ENCODE measurements around the gene SSBP4. TPM values are rescaled to one million over a fixed set of nuclear protein-coding genes. Genes with fewer than 3 reads are reported as not detected.
A peak's percentile ranks its signal among the peaks of the same experiment; 100 is the strongest.

Gene SSBP4
- total and polyA plus RNA-seq, 9 of the 15 experiments (the other 6 are each of a cell fraction or from before 2014, with no cell fraction given): 1.1 to 189 (median 39.0) TPM

DNA sequence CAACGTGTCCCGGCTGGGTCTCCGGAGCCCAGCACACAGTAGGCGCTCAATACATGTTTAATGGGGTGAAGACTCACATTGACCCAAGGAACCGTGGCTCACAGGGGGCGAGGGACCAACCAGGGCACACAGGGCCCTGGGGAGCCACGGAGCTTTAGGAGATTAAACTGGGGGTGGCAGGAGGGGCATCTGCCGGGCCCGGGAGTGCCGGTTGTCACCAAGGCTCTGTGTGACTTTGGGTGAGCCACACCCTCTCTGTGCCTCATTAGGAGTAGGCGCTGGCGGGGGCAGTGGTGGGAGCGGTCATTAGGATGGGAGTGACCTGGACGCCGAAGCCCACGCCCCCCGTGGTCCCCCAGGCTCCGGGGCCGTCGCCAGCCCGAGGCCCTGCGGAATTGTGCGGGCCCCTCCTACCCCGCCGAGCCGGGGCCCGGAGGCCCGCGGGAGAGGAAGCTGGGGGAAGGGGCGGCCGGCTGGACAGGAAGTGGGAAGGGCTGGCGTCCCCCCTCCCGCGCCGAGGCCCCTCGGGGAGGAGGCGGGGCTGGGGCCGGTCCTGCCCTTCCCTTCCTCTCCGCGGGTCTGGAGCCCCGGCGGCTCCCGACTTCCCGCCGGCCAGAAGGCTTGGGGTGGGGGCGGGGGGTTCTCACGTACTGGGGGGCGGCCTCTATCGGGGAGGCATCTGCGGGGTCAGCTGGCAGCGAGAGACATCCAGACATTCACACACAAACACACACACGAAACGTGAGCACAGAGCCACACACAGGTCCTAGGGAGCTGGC lies 1.8 kb upstream of the SSBP4 start (continued):
- no peak for TF ChIP-seq MCM2 (IDR thresholded peaks at IDR 0.05; ENCODE audit: low read depth)
- TF ChIP-seq CXXC5 (CRISPR knock-in tag; IDR thresholded peaks at IDR 0.05): peak; percentile 78
- TF ChIP-seq, protein P1, sequence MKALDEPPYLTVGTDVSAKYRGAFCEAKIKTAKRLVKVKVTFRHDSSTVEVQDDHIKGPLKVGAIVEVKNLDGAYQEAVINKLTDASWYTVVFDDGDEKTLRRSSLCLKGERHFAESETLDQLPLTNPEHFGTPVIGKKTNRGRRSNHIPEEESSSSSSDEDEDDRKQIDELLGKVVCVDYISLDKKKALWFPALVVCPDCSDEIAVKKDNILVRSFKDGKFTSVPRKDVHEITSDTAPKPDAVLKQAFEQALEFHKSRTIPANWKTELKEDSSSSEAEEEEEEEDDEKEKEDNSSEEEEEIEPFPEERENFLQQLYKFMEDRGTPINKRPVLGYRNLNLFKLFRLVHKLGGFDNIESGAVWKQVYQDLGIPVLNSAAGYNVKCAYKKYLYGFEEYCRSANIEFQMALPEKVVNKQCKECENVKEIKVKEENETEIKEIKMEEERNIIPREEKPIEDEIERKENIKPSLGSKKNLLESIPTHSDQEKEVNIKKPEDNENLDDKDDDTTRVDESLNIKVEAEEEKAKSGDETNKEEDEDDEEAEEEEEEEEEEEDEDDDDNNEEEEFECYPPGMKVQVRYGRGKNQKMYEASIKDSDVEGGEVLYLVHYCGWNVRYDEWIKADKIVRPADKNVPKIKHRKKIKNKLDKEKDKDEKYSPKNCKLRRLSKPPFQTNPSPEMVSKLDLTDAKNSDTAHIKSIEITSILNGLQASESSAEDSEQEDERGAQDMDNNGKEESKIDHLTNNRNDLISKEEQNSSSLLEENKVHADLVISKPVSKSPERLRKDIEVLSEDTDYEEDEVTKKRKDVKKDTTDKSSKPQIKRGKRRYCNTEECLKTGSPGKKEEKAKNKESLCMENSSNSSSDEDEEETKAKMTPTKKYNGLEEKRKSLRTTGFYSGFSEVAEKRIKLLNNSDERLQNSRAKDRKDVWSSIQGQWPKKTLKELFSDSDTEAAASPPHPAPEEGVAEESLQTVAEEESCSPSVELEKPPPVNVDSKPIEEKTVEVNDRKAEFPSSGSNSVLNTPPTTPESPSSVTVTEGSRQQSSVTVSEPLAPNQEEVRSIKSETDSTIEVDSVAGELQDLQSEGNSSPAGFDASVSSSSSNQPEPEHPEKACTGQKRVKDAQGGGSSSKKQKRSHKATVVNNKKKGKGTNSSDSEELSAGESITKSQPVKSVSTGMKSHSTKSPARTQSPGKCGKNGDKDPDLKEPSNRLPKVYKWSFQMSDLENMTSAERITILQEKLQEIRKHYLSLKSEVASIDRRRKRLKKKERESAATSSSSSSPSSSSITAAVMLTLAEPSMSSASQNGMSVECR (CRISPR knock-in tag; IDR thresholded peaks at IDR 0.05): peak; percentile 65; the same call in 1 of the 2 replicates
- no peak for TF ChIP-seq ZZZ3 (IDR thresholded peaks at IDR 0.05)
- TF ChIP-seq SREBF2 (CRISPR knock-in tag; IDR thresholded peaks at IDR 0.05): no peak
- no peak for TF ChIP-seq SLC30A9 (CRISPR knock-in tag; IDR thresholded peaks at IDR 0.05)
- no peak; the same call in 1 of the 2 replicates for TF ChIP-seq EGR1 (conservative IDR thresholded peaks at IDR 0.05)
- no peak for TF ChIP-seq ZNF589 (CRISPR knock-in tag; IDR thresholded peaks at IDR 0.05; ENCODE audit: low read depth)
- TF ChIP-seq L3MBTL2 (IDR thresholded peaks at IDR 0.05): peak; percentile 83
- no peak for TF ChIP-seq RAD21 (CRISPR knock-in tag; conservative IDR thresholded peaks at IDR 0.05 in 1 of 2, IDR thresholded peaks at IDR 0.05 in 1 of 2)
- TF ChIP-seq POLR3G (IDR thresholded peaks at IDR 0.05; ENCODE audit: extremely low read depth, insufficient read length, insufficient replicate concordance): no peak
- TF ChIP-seq ZNF174 (CRISPR knock-in tag; IDR thresholded peaks at IDR 0.05): no peak
- TF ChIP-seq, protein P2, sequence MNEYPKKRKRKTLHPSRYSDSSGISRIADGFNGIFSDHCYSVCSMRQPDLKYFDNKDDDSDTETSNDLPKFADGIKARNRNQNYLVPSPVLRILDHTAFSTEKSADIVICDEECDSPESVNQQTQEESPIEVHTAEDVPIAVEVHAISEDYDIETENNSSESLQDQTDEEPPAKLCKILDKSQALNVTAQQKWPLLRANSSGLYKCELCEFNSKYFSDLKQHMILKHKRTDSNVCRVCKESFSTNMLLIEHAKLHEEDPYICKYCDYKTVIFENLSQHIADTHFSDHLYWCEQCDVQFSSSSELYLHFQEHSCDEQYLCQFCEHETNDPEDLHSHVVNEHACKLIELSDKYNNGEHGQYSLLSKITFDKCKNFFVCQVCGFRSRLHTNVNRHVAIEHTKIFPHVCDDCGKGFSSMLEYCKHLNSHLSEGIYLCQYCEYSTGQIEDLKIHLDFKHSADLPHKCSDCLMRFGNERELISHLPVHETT (CRISPR knock-in tag; conservative IDR thresholded peaks at IDR 0.05 in 1 of 2, IDR thresholded peaks at IDR 0.05 in 1 of 2): peak in 1 of 2 experiments; percentile 96; a peak in 2 of 4 replicates
- no peak for TF ChIP-seq ZKSCAN3 (CRISPR knock-in tag; IDR thresholded peaks at IDR 0.05)
- TF ChIP-seq KHSRP (IDR thresholded peaks at IDR 0.05): no peak
- TF ChIP-seq GATAD2B (IDR thresholded peaks at IDR 0.05; ENCODE audit: borderline replicate concordance): peak; percentile 62; the same call in 1 of the 2 replicates
- TF ChIP-seq NFE2L1 (tag; IDR thresholded peaks at IDR 0.05; ENCODE audit: borderline replicate concordance, low read depth): no peak
- TF ChIP-seq FOXK2 (conservative IDR thresholded peaks at IDR 0.05 in 1 of 2, IDR thresholded peaks at IDR 0.05 in 1 of 2; ENCODE audit: low read depth in 2 of 2): no peak
- no peak for TF ChIP-seq NFATC3 (IDR thresholded peaks at IDR 0.05)
- TF ChIP-seq, protein P3, sequence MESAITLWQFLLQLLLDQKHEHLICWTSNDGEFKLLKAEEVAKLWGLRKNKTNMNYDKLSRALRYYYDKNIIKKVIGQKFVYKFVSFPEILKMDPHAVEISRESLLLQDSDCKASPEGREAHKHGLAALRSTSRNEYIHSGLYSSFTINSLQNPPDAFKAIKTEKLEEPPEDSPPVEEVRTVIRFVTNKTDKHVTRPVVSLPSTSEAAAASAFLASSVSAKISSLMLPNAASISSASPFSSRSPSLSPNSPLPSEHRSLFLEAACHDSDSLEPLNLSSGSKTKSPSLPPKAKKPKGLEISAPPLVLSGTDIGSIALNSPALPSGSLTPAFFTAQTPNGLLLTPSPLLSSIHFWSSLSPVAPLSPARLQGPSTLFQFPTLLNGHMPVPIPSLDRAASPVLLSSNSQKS (CRISPR knock-in tag; IDR thresholded peaks at IDR 0.05): 0 out of 2 replicates have a peak, but pooled peaks have one; percentile 67

All from K562 (cell line).